DOHH2 (cell line): ENCODE results near the gene ALG3.

Source experiments
- CTCF ChIP-seq: fragments of 200-600 bp; sonication (generic); IDR thresholded peaks from one replicate; pipeline ENCODE4 v1.5.1; 2014; ENCODE audit warnings: antibody characterized with exemption, mild to moderate bottlenecking, low read depth, low read length; ENCODE audit not compliant: poor library complexity, severe bottlenecking
- EZH2phosphoT487 ChIP-seq: fragments of 200-600 bp; sonication (generic); IDR thresholded peaks from 2 replicates; pipeline ENCODE4 v1.6.1; 2017; ENCODE audit warnings: borderline replicate concordance, mild to moderate bottlenecking, antibody characterized with exemption, low read length, moderate library complexity, mixed read lengths

GRCh38 chr3:184238246-184238818, 10.4 kb downstream of the ALG3 start:
- TF ChIP-seq CTCF (no peak), EZH2phosphoT487 (no peak)
